Stimulated activated naive CD8-positive, alpha-beta T cell treated with anti-CD3 and anti-CD28 coated beads, Interleukin-15, Interleukin-2, amounts not matched to agents 100 U/mL and 50 U/mL, for 24 hours (primary cell): ENCODE results near the gene RPTOR.

Experiments
- ATAC-seq: fragments of 150-1000 bp; cut with Tn5 transposase; one replicate; pipeline ENCODE4 v1.10.0; 2021
- DNase-seq: peaks from one replicate; pipeline ENCODE4 v3.0.0; 2021

The RPTOR gene

GRCh38 chr17:80929449-80929848 is 384.8 kb downstream of the RPTOR start:
- ATAC-seq (no peak), DNase-seq (no peak)

GRCh38 chr17:80930335-80931279 is 386.0 kb downstream of the RPTOR start:
- no peak for ATAC-seq
- no peak for DNase-seq

GRCh38 chr17:80931421-80932265 is 387.0 kb downstream of the RPTOR start:
- DNase-seq (no peak), ATAC-seq (no peak)

GRCh38 chr17:80935526-80935925 is 390.9 kb downstream of the RPTOR start:
- ATAC-seq (no peak), DNase-seq (no peak)

GRCh38 chr17:80936218-80936617 is 391.6 kb downstream of the RPTOR start:
- DNase-seq (no peak), ATAC-seq (no peak)

- ATAC-seq, result no peak
- no peak for DNase-seq
Measured at GRCh38 chr17:80936723-80937122, 392.1 kb downstream of the RPTOR start.

- ATAC-seq, result no peak
- DNase-seq, result no peak
Measured at GRCh38 chr17:80937462-80938381, 393.1 kb downstream of the RPTOR start.

GRCh38 chr17:80938556-80938955 is 393.9 kb downstream of the RPTOR start:
- DNase-seq (peak; percentile 23), ATAC-seq (peak; percentile 25)

- DNase-seq, result no peak
- ATAC-seq, result no peak
Measured at GRCh38 chr17:80939151-80940145, 394.8 kb downstream of the RPTOR start.

- no peak for ATAC-seq
- no peak for DNase-seq
Measured at GRCh38 chr17:80940171-80941123, 395.8 kb downstream of the RPTOR start.

GRCh38 chr17:80941171-80941570 is 396.5 kb downstream of the RPTOR start:
- DNase-seq, result no peak
- ATAC-seq, result no peak

- ATAC-seq (no peak), DNase-seq (no peak)
Measured at GRCh38 chr17:80941743-80942422, 397.2 kb downstream of the RPTOR start.

GRCh38 chr17:80942423-80943345 is 398.0 kb downstream of the RPTOR start:
- no peak for ATAC-seq

GRCh38 chr17:80943346-80944145 is 398.9 kb downstream of the RPTOR start:
- DNase-seq (no peak), ATAC-seq (peak; percentile 12)

More at GRCh38 chr17:80942423-80943345, 398.0 kb downstream of the RPTOR start:
- DNase-seq, result no peak

- ATAC-seq (no peak), DNase-seq (no peak)
Measured at GRCh38 chr17:80944326-80944725, 399.7 kb downstream of the RPTOR start.

GRCh38 chr17:80945736-80946135 is 401.1 kb downstream of the RPTOR start:
- ATAC-seq (no peak), DNase-seq (no peak)

- no peak for DNase-seq
- ATAC-seq, result no peak
Measured at GRCh38 chr17:80946449-80946848, 401.8 kb downstream of the RPTOR start.
